ENCODE results near the gene ARL4A. TPM values are rescaled to one million over a fixed set of nuclear protein-coding genes. Genes with fewer than 3 reads are reported as not detected.
"Not testable (repeated sequence)": the region's sequence is repeated elsewhere in the genome, so short reads cannot be mapped to it uniquely, and the experiment has no call there.

ARL4A gene
- total RNA-seq, 2 experiments from 2014 or later = 12.2 to 13.8 TPM

GRCh38 chr7:12686234-12686890 lies 1.1 kb upstream of the ARL4A start:
- Mint-ChIP-seq H3K9me3 (no peaks in the 10 kb centered on the region), H3K27me3 (no peaks in the 10 kb centered on the region), H3K4me1 (peaks cover 26% of the 10 kb centered on the region), H3K36me3 (peaks cover 7% of the 10 kb centered on the region), H3K27ac (peak overlapping the region; percentile 94), H3K4me3 (peak overlapping the region; percentile 97)
- DNase-seq = peak; percentile 96

GRCh38 chr7:12687718-12688171 lies 312 bp downstream of the ARL4A start:
- Mint-ChIP-seq H3K36me3 (peaks cover 7% of the 10 kb centered on the region), H3K9me3 (no peaks in the 10 kb centered on the region), H3K27ac (peak overlapping the region; percentile 94), H3K4me3 (peak overlapping the region; percentile 97), H3K4me1 (peaks cover 26% of the 10 kb centered on the region), H3K27me3 (no peaks in the 10 kb centered on the region)
- no peak for DNase-seq

- peaks cover 28% of the 10 kb centered on the region for H3K4me1 Mint-ChIP-seq
- H3K27ac Mint-ChIP-seq, DNase-seq, H3K27me3 Mint-ChIP-seq, H3K9me3 Mint-ChIP-seq, H3K36me3 Mint-ChIP-seq: not testable (repeated sequence)
- peak overlapping the region; percentile 97 for H3K4me3 Mint-ChIP-seq
Observed at GRCh38 chr7:12688485-12689170, 1.2 kb downstream of the ARL4A start.

GRCh38 chr7:12689451-12689850 lies 2.0 kb downstream of the ARL4A start:
- DNase-seq = no peak
- no peaks in the 10 kb centered on the region for H3K9me3 Mint-ChIP-seq
- H3K27me3 Mint-ChIP-seq = no peaks in the 10 kb centered on the region
- H3K27ac Mint-ChIP-seq = no peak overlapping the region
- H3K4me3 Mint-ChIP-seq = no peak overlapping the region
- H3K36me3 Mint-ChIP-seq = peaks cover 7% of the 10 kb centered on the region
- H3K4me1 Mint-ChIP-seq = peaks cover 28% of the 10 kb centered on the region

- Mint-ChIP-seq H3K36me3 (peaks cover 7% of the 10 kb centered on the region), H3K27ac (no peak overlapping the region), H3K4me1 (peaks cover 33% of the 10 kb centered on the region), H3K9me3 (no peaks in the 10 kb centered on the region), H3K27me3 (no peaks in the 10 kb centered on the region), H3K4me3 (no peak overlapping the region)
- DNase-seq = no peak
Observed at GRCh38 chr7:12690041-12690878, 2.8 kb downstream of the ARL4A start.

- DNase-seq, H3K27me3 Mint-ChIP-seq, H3K36me3 Mint-ChIP-seq, H3K9me3 Mint-ChIP-seq, H3K27ac Mint-ChIP-seq, H3K4me3 Mint-ChIP-seq: not testable (repeated sequence)
- H3K4me1 Mint-ChIP-seq = peaks cover 24% of the 10 kb centered on the region
Observed at GRCh38 chr7:12691388-12691787, 4.0 kb downstream of the ARL4A start.

- H3K27ac Mint-ChIP-seq = no peak overlapping the region
- H3K4me1 Mint-ChIP-seq = peaks cover 24% of the 10 kb centered on the region
- DNase-seq = no peak
- peaks cover 7% of the 10 kb centered on the region for H3K36me3 Mint-ChIP-seq
- H3K27me3 Mint-ChIP-seq = no peaks in the 10 kb centered on the region
- H3K4me3 Mint-ChIP-seq = no peak overlapping the region
- no peaks in the 10 kb centered on the region for H3K9me3 Mint-ChIP-seq
Observed at GRCh38 chr7:12692035-12692434, 4.6 kb downstream of the ARL4A start.

- peaks cover 5% of the 10 kb centered on the region for H3K36me3 Mint-ChIP-seq
- no peak overlapping the region for H3K4me3 Mint-ChIP-seq
- no peaks in the 10 kb centered on the region for H3K27me3 Mint-ChIP-seq
- no peaks in the 10 kb centered on the region for H3K9me3 Mint-ChIP-seq
- H3K27ac Mint-ChIP-seq = no peak overlapping the region
- no peak for DNase-seq
- H3K4me1 Mint-ChIP-seq = peaks cover 21% of the 10 kb centered on the region
Observed at GRCh38 chr7:12692479-12693259, 5.2 kb downstream of the ARL4A start.

- Mint-ChIP-seq H3K4me1 (peaks cover 9% of the 10 kb centered on the region), H3K27me3 (no peaks in the 10 kb centered on the region), H3K9me3 (no peaks in the 10 kb centered on the region), H3K27ac (no peak overlapping the region), H3K36me3 (no peaks in the 10 kb centered on the region), H3K4me3 (no peak overlapping the region)
- DNase-seq = no peak
Observed at GRCh38 chr7:12694817-12695216, 7.4 kb downstream of the ARL4A start.

- DNase-seq = no peak
- H3K36me3 Mint-ChIP-seq = no peaks in the 10 kb centered on the region
- no peak overlapping the region for H3K4me3 Mint-ChIP-seq
- H3K27me3 Mint-ChIP-seq = no peaks in the 10 kb centered on the region
- H3K27ac Mint-ChIP-seq = no peak overlapping the region
- no peaks in the 10 kb centered on the region for H3K9me3 Mint-ChIP-seq
- H3K4me1 Mint-ChIP-seq = peaks cover 7% of the 10 kb centered on the region
Observed at GRCh38 chr7:12695965-12696364, 8.5 kb downstream of the ARL4A start.

GRCh38 chr7:12699299-12699698 lies 11.9 kb downstream of the ARL4A start:
- peaks cover 5% of the 10 kb centered on the region for H3K4me1 Mint-ChIP-seq
- peaks cover 4% of the 10 kb centered on the region for H3K36me3 Mint-ChIP-seq
- H3K9me3 Mint-ChIP-seq = peaks cover 4% of the 10 kb centered on the region
- no peak overlapping the region for H3K4me3 Mint-ChIP-seq
- H3K27ac Mint-ChIP-seq = no peak overlapping the region
- no peaks in the 10 kb centered on the region for H3K27me3 Mint-ChIP-seq
- DNase-seq = no peak

GRCh38 chr7:12701433-12701832 lies 14.0 kb downstream of the ARL4A start:
- peaks cover 4% of the 10 kb centered on the region for H3K9me3 Mint-ChIP-seq
- peaks cover 3% of the 10 kb centered on the region for H3K27me3 Mint-ChIP-seq
- peaks cover 4% of the 10 kb centered on the region for H3K36me3 Mint-ChIP-seq
- no peak for DNase-seq
- no peak overlapping the region for H3K27ac Mint-ChIP-seq
- H3K4me1 Mint-ChIP-seq = no peaks in the 10 kb centered on the region
- H3K4me3 Mint-ChIP-seq = no peak overlapping the region

- Mint-ChIP-seq H3K27me3 (peaks cover 3% of the 10 kb centered on the region), H3K27ac (no peak overlapping the region), H3K4me1 (no peaks in the 10 kb centered on the region), H3K4me3 (no peak overlapping the region), H3K36me3 (peaks cover 4% of the 10 kb centered on the region), H3K9me3 (peaks cover 4% of the 10 kb centered on the region)
- DNase-seq = no peak
Observed at GRCh38 chr7:12703881-12704280, 16.4 kb downstream of the ARL4A start.

GRCh38 chr7:12705878-12706277 lies 18.4 kb downstream of the ARL4A start:
- Mint-ChIP-seq H3K9me3 (peaks cover 4% of the 10 kb centered on the region), H3K4me3 (no peak overlapping the region), H3K4me1 (no peaks in the 10 kb centered on the region), H3K27ac (no peak overlapping the region), H3K36me3 (peaks cover 4% of the 10 kb centered on the region), H3K27me3 (peaks cover 3% of the 10 kb centered on the region)
- DNase-seq = no peak
